Thoracic aorta (tissue), 2 donors: ENCODE data around the gene PSMC4. TPM values are rescaled to one million over a fixed set of nuclear protein-coding genes. Genes with fewer than 3 reads are reported as not detected.

ENCODE experiments used
- ATAC-seq: fragments of 150-250 bp; one replicate; pipeline ENCODE4 v1.8.0; 2017; ENCODE audit warnings: low read depth; ENCODE audit not compliant: insufficient number of reproducible peaks, low FRiP score
- DNase-seq: peaks from one replicate; pipeline ENCODE4 v3.0.0-alpha.2; 2020; ENCODE audit warnings: low spot score
- H3K27ac ChIP-seq, 2 donors: fragments of 200-600 bp; sonication (generic); 1 replicate in 1 of 2; 2 replicates in 1 of 2; pipeline ENCODE4 v1.5.1; 2016; ENCODE audit warnings: mild to moderate bottlenecking in 2 of 2, moderate library complexity in 2 of 2
- H3K27me3 ChIP-seq: fragments of 200-600 bp; sonication (generic); replicated peaks from 2 replicates; pipeline ENCODE4 v1.6.0; 2016; ENCODE audit warnings: mild to moderate bottlenecking; ENCODE audit not compliant: insufficient read depth
- H3K36me3 ChIP-seq: fragments of 200-600 bp; sonication (generic); one replicate; pipeline ENCODE4 v1.5.1; 2016
- H3K4me1 ChIP-seq, 2 donors: fragments of 200-600 bp; sonication (generic); 1 replicate in 1 of 2; 2 replicates in 1 of 2; pipeline versions ENCODE4 v1.5.1 to v1.6.0; 2016; ENCODE audit warnings: low read depth in 2 of 2, mild to moderate bottlenecking in 1 of 2; ENCODE audit not compliant: control insufficient read depth in 1 of 2
- H3K4me3 ChIP-seq: fragments of 200-600 bp; sonication (generic); 2 replicates; pipeline ENCODE4 v1.5.1; 2016; ENCODE audit warnings: mild to moderate bottlenecking
- H3K9me3 ChIP-seq: fragments of 200-600 bp; sonication (generic); 2 replicates; pipeline ENCODE4 v1.5.1; 2016
- CTCF ChIP-seq: fragments of 200-600 bp; sonication (generic); IDR thresholded peaks from one replicate; pipeline ENCODE4 v1.5.1; 2019; ENCODE audit warnings: antibody characterized with exemption
- total RNA-seq, 2 donors: library from RNA; depleted of rRNA; stranded (reverse); fragments of >200 nt; gene quantifications; one replicate each; pipeline versions ENCODE4 v1.1.0 to v1.2.3, GENCODE V29; 2016

Gene PSMC4
- total RNA-seq, 2 donors from 2014 or later, result 71.1 to 93.1 TPM

DNA sequence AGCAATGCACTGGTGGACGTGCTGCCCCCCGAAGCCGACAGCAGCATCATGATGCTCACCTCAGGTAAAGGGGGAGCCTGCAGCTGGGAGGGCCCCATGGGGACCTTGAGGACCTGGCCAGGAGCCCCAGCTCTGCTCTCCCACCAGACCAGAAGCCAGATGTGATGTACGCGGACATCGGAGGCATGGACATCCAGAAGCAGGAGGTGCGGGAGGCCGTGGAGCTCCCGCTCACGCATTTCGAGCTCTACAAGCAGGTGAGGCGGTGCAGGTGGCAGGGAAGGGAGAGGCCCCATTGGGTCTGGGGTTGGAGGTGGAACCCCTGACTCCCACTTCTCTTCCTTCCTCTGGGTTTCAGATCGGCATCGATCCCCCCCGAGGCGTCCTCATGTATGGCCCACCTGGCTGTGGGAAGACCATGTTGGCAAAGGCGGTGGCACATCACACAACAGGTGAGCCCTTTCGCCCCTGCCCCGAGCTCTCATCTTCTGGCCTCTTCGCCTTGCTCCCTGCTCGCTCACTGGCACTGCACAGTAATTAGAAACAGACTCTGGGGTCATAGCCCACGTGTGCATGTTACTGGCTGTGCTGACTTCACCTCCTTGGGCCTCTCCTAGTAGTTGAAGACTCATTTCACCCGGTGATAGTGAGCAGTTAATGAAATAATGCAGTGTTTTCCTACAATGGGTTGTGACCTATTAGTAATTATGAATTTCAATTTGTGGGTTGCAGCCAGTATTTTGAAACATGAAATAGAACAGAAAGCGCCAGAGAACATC, 3.6 kb downstream of the PSMC4 start:
- Histone ChIP-seq H3K36me3 (peaks cover 23% of the 10 kb centered on the region), H3K27ac (no peak overlapping the region), H3K27me3 (no peaks in the 10 kb centered on the region), H3K4me1 (peaks cover 19 to 23% of the 10 kb centered on the region in 2 donors), H3K4me3 (no peak overlapping the region), H3K9me3 (no peaks in the 10 kb centered on the region)
- DNase-seq (no peak), ATAC-seq (no peak)
- TF ChIP-seq CTCF, result no peak

DNA sequence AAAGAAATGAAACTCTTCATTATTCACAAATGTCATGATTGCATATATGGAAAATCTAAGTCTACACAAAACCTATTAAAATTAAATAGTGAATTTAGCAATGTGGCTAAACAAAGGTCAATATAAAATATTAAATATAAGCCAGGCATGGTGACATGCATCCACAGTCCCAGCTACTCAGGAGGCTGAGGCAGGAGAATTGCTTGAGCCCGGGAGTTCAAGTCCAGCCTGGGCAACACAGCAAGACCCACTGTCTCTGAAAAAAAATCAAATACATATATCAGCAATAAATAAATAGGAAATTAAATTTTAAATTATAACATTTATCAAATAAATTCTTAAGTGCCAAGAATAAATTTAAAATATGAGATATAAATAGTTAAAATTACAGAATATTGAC, 11.9 kb downstream of the PSMC4 start:
- H3K4me3 ChIP-seq, result no peak overlapping the region
- TF ChIP-seq CTCF, result no peak
- peaks cover 30% of the 10 kb centered on the region for H3K36me3 ChIP-seq
- ATAC-seq, result no peak
- peaks cover 20% of the 10 kb centered on the region for H3K9me3 ChIP-seq
- H3K4me1 ChIP-seq, result peaks cover 7 to 10% of the 10 kb centered on the region in 2 donors
- no peak overlapping the region for H3K27ac ChIP-seq
- DNase-seq, result no peak
- no peaks in the 10 kb centered on the region for H3K27me3 ChIP-seq

DNA sequence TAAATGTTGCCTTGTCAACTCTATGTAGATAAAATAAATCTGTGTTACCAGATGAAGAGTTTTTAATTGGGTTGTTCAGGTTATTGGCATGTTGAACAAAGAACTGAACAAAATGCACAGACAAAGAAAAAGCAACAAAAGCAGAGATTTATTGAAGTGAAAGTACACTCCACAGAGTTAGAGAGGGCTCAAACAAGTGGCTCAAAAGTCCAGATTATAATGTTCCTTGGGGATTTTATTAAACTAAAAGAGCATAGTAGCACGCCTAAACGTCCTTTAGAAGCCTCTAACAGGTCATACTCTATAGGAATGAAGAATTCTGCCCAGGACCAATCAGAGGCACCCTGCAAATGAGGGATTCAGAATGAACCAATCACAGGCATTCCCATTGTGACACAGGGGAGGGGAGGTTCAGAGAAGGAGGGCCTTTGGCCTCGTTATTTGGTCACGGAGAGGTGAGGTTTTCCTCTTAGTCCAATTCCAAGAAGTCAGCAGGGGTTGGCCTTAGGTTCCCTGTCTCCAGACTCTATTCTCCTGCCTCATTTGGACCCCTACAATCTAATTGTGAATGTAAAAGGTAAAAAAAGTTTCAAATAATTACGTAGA, 12.8 kb downstream of the PSMC4 start:
- H3K27me3 ChIP-seq, result no peaks in the 10 kb centered on the region
- no peak for ATAC-seq
- peaks cover 20% of the 10 kb centered on the region for H3K9me3 ChIP-seq
- H3K4me3 ChIP-seq, result no peak overlapping the region
- H3K4me1 ChIP-seq, result peaks cover 1 to 6% of the 10 kb centered on the region in 2 donors
- peaks cover 24% of the 10 kb centered on the region for H3K36me3 ChIP-seq
- no peak for TF ChIP-seq CTCF
- no peak for DNase-seq
- H3K27ac ChIP-seq, result no peak overlapping the region

DNA sequence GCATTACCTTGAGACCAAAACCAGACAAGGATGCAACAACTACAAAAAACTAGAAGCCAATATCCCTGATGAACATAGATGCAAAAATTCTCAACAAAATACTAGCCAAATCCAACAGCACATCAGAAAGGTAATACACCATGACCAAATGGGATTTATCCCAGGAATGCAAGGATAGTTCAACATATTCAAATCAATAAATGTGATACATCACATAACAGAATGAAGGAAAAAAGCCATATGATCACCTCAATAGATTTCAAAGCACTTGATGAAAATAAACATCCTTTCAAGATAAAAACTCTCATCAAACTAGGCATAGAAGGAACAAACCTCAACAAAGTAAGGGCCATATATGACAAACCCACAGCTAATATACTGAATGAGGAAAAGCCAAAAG, 15.7 kb downstream of the PSMC4 start:
- Histone ChIP-seq H3K4me3 (no peak overlapping the region), H3K27me3 (no peaks in the 10 kb centered on the region), H3K9me3 (peaks cover 20% of the 10 kb centered on the region), H3K36me3 (peaks cover 4% of the 10 kb centered on the region), H3K4me1 (peaks cover 0 to 8% of the 10 kb centered on the region in 2 donors), H3K27ac (no peak overlapping the region)
- DNase-seq (no peak), ATAC-seq (no peak)
- no peak for TF ChIP-seq CTCF

DNA sequence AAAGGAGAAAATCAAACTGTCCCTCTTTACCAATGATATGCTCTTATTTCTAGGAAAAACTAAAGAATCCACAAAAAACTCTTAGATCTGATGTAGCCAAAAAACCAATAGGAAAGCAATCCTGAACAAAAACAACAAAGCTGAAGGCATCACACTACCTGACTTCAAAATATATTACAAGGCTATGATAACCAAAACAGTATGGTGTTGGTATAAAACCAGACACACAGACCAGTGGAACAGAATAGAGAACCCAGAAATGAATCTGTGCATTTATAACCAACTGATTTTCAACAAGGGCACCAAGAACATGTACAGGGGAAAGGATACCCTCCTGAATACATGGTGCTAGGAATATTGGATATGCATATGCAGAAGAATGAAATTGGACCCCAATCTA, 16.2 kb downstream of the PSMC4 start:
- H3K9me3 ChIP-seq, result peaks cover 20% of the 10 kb centered on the region
- no peaks in the 10 kb centered on the region for H3K27me3 ChIP-seq
- ATAC-seq, result no peak
- no peak for TF ChIP-seq CTCF
- no peak overlapping the region for H3K4me3 ChIP-seq
- H3K36me3 ChIP-seq, result peaks cover 4% of the 10 kb centered on the region
- H3K27ac ChIP-seq, result no peak overlapping the region
- H3K4me1 ChIP-seq, result peaks cover 0 to 8% of the 10 kb centered on the region in 2 donors
- no peak for DNase-seq
